HepG2 (cell line): Measurements from ENCODE around the gene SIK2. TPM values are rescaled to one million over a fixed set of nuclear protein-coding genes. Genes with fewer than 3 reads are reported as not detected.
A peak's percentile ranks its signal among the peaks of the same experiment; 100 is the strongest.

Experiments
- ARNT ChIP-seq: fragments of 450-650 bp; IDR thresholded peaks from 2 replicates; pipeline ENCODE4 v1.6.1; 2017
- CBFB ChIP-seq: sonication (generic); formaldehyde crosslinking; IDR thresholded peaks from 2 replicates; pipeline ENCODE4 v1.4.0; 2020; ENCODE audit warnings: missing genetic modification reagents
- CEBPG ChIP-seq: IDR thresholded peaks from 2 replicates; pipeline ENCODE4 v1.6.1; 2016
- DR1 ChIP-seq: sonication (generic); formaldehyde crosslinking; IDR thresholded peaks from 2 replicates; pipeline ENCODE4 v1.8.0; 2021; ENCODE audit warnings: mild to moderate bottlenecking, missing genetic modification reagents, inconsistent platforms
- EP300 ChIP-seq, 3 experiments: sonication (generic) in 1 of 3; formaldehyde crosslinking in 1 of 3; IDR thresholded peaks; 2 replicates each; pipeline versions ENCODE4 v1.5.1 to v1.6.1; 2011 to 2020; ENCODE audit warnings: low read depth in 2 of 3, low read length in 2 of 3, borderline replicate concordance in 1 of 3, improper control_type of control experiment in 1 of 3, mild to moderate bottlenecking in 1 of 3, missing genetic modification reagents in 1 of 3, moderate library complexity in 1 of 3
- FOSL2 ChIP-seq: sonication (generic); formaldehyde crosslinking; IDR thresholded peaks from 2 replicates; pipeline ENCODE4 v1.4.0; 2020; ENCODE audit warnings: missing genetic modification reagents
- GABPA ChIP-seq, 2 experiments: IDR thresholded peaks; 2 replicates each; pipeline ENCODE4 v1.6.1; 2011 to 2016; ENCODE audit warnings: low read depth in 2 of 2, low read length in 1 of 2, missing biosample characterization in 1 of 2, missing genetic modification characterization in 1 of 2
- GPN1 ChIP-seq: sonication (generic); formaldehyde crosslinking; IDR thresholded peaks from 2 replicates; pipeline ENCODE4 v1.5.1; 2020; ENCODE audit warnings: missing genetic modification reagents, borderline replicate concordance
- HDAC1 ChIP-seq: sonication (generic); formaldehyde crosslinking; IDR thresholded peaks from 2 replicates; pipeline ENCODE4 v1.5.1; 2020; ENCODE audit warnings: mild to moderate bottlenecking, missing genetic modification reagents
- HDAC2 ChIP-seq: sonication (generic); formaldehyde crosslinking; IDR thresholded peaks from 2 replicates; pipeline ENCODE4 v1.4.0; 2020; ENCODE audit warnings: missing genetic modification reagents
- HMG20B ChIP-seq: conservative IDR thresholded peaks from 2 replicates; pipeline ENCODE4 v1.6.1; 2016; ENCODE audit warnings: missing genetic modification reagents, missing compliant biosample characterization
- HMGXB4 ChIP-seq, 2 experiments: sonication (generic) in 1 of 2; formaldehyde crosslinking in 1 of 2; IDR thresholded peaks; 2 replicates each; pipeline versions ENCODE4 v1.4.0 to v1.6.1; 2018 to 2020; ENCODE audit warnings: missing genetic modification reagents in 2 of 2, borderline replicate concordance in 1 of 2, low read depth in 1 of 2, mild to moderate bottlenecking in 1 of 2, missing biosample characterization in 1 of 2
- NAIF1 ChIP-seq: sonication (generic); formaldehyde crosslinking; IDR thresholded peaks from 2 replicates; pipeline ENCODE4 v1.5.0; 2020; ENCODE audit warnings: mild to moderate bottlenecking, missing genetic modification reagents, borderline replicate concordance
- NCOR1 ChIP-seq: fragments of 200-600 bp; sonication (generic); IDR thresholded peaks from 2 replicates; pipeline ENCODE4 v1.7.0; 2017; ENCODE audit warnings: antibody characterized with exemption, low read length, borderline replicate concordance
- NFATC3 ChIP-seq: sonication (generic); formaldehyde crosslinking; IDR thresholded peaks from 2 replicates; pipeline ENCODE4 v1.5.1; 2020; ENCODE audit warnings: mild to moderate bottlenecking, missing genetic modification reagents
- PRPF4 ChIP-seq: fragments of 200-400 bp; formaldehyde crosslinking; IDR thresholded peaks from 2 replicates; pipeline ENCODE4 v1.6.1; 2016; ENCODE audit warnings: low read length, low read depth; ENCODE audit not compliant: poor library complexity, severe bottlenecking
- SMAD9 ChIP-seq: sonication (generic); formaldehyde crosslinking; IDR thresholded peaks from 2 replicates; pipeline ENCODE4 v1.5.1; 2020; ENCODE audit warnings: mild to moderate bottlenecking, missing genetic modification reagents
- SP4 ChIP-seq: sonication (generic); formaldehyde crosslinking; IDR thresholded peaks from 2 replicates; pipeline ENCODE4 v1.8.1; 2023; ENCODE audit warnings: mild to moderate bottlenecking, missing genetic modification reagents
- SRF ChIP-seq: IDR thresholded peaks from 2 replicates; pipeline ENCODE4 v1.6.1; 2011; ENCODE audit warnings: mild to moderate bottlenecking, low read depth, low read length, moderate library complexity
- ZBTB14 ChIP-seq: sonication (generic); formaldehyde crosslinking; IDR thresholded peaks from 2 replicates; pipeline ENCODE4 v1.4.0; 2020; ENCODE audit warnings: missing genetic modification reagents
- ZC3H4 ChIP-seq: sonication (generic); formaldehyde crosslinking; IDR thresholded peaks from 2 replicates; pipeline ENCODE4 v1.4.0; 2020; ENCODE audit warnings: missing genetic modification reagents, borderline replicate concordance
- ZFX ChIP-seq: sonication (generic); formaldehyde crosslinking; IDR thresholded peaks from 2 replicates; pipeline ENCODE4 v1.4.0; 2020; ENCODE audit warnings: mild to moderate bottlenecking, low read depth, missing genetic modification reagents, moderate library complexity
- ZKSCAN1 ChIP-seq: fragments of 150-350 bp; IDR thresholded peaks from 2 replicates; pipeline ENCODE4 v1.6.1; 2014; ENCODE audit warnings: low read length
- ZNF337 ChIP-seq: sonication (generic); formaldehyde crosslinking; IDR thresholded peaks from 2 replicates; pipeline ENCODE4 v1.5.1; 2020; ENCODE audit warnings: missing genetic modification reagents, low read depth, mild to moderate bottlenecking, borderline replicate concordance
- ZNF770 ChIP-seq: sonication (generic); formaldehyde crosslinking; IDR thresholded peaks from 2 replicates; pipeline ENCODE4 v1.5.0; 2020; ENCODE audit warnings: mild to moderate bottlenecking, missing genetic modification reagents
- polyA plus RNA-seq, 8 experiments: library from polyadenylated mRNA; depleted of rRNA in 3 of 8; stranded (reverse) in 7 of 8; unstranded in 1 of 8; fragments of >200 nt; fragmentation: Illumina TruSeq in 4 of 8; extraction: Trizol in 4 of 8; gene quantifications; 2 replicates each; pipeline versions ENCODE4 v1.2.1 to v1.2.3, GENCODE V29; 2011 to 2016; ENCODE audit warnings: low read depth in 4 of 8, missing spikeins in 1 of 8, mixed read lengths in 1 of 8; ENCODE audit not compliant: insufficient read depth in 1 of 8
- total RNA-seq, 5 experiments: library from RNA; depleted of rRNA; stranded (reverse); fragments of >200 nt; fragmentation: Illumina TruSeq; extraction: Trizol; gene quantifications; 2 replicates each; pipeline ENCODE4 v1.2.3, GENCODE V29; 2016; ENCODE audit warnings: low read depth in 1 of 5
- TF ChIP-seq, protein P1 (sequence below): sonication (generic); formaldehyde crosslinking; IDR thresholded peaks from 2 replicates; pipeline ENCODE4 v1.5.1; 2020; ENCODE audit warnings: missing genetic modification reagents, mild to moderate bottlenecking, borderline replicate concordance

SIK2 gene
- total and polyA plus RNA-seq, 2 of the 13 experiments (the other 11 are each of a cell fraction or from before 2014, with no cell fraction given): 8.1 to 15.4 TPM

DNA sequence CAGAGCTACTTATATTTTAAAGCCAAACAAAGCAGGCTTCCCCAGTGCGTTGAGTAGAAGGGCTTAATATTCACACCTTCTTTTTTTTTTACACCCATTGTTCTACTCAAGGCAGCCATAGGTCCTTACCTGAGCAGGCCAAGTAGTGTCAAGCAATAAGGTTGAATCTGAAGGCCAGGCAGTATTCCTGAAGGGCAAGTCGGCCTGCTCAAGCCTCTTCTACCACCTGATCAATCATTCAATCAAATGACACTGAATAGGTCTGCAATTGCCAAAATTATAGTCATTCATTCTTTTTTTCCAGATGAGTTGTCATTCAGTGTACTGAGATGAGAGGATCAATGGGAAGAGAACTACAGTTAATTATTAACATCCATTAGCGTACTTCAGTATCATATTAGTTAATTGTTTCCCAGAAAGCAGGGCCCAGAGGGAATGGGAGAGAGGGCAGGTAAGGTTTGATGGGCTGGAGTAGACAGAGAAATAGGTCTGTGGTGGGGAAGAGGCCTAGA is 175.9 kb downstream of the SIK2 start (continued):
- no peak for TF ChIP-seq HMGXB4 (CRISPR knock-in tag; IDR thresholded peaks at IDR 0.05; ENCODE audit: borderline replicate concordance in 1 of 2, low read depth in 1 of 2)
- no peak for TF ChIP-seq HMG20B
- no peak for TF ChIP-seq DR1 (CRISPR knock-in tag)
- TF ChIP-seq ARNT: no peak
- TF ChIP-seq CBFB (CRISPR knock-in tag): no peak
- TF ChIP-seq GPN1 (CRISPR knock-in tag): no peak
- TF ChIP-seq GABPA (IDR thresholded peaks at IDR 0.05; ENCODE audit: low read depth, low read length): no peak
- no peak for TF ChIP-seq GABPA (CRISPR knock-in tag; IDR thresholded peaks at IDR 0.05; ENCODE audit: low read depth)
- no peak for TF ChIP-seq NAIF1 (CRISPR knock-in tag)
- peak; percentile 75 for TF ChIP-seq ZKSCAN1
- TF ChIP-seq HDAC1: 0 out of 2 replicates have a peak, but pooled peaks have one; percentile 29
- 0 out of 4 replicates have a peak, but pooled peaks of 1 of the 2 experiments have one; percentile 11 for TF ChIP-seq EP300 (IDR thresholded peaks at IDR 0.05; ENCODE audit: low read depth in 2 of 2, low read length in 2 of 2)
- TF ChIP-seq EP300 (CRISPR knock-in tag; IDR thresholded peaks at IDR 0.05; ENCODE audit: borderline replicate concordance): no peak
- TF ChIP-seq ZFX: peak; percentile 73
- TF ChIP-seq ZC3H4 (CRISPR knock-in tag): no peak
- TF ChIP-seq PRPF4: no peak
- TF ChIP-seq, protein P1, sequence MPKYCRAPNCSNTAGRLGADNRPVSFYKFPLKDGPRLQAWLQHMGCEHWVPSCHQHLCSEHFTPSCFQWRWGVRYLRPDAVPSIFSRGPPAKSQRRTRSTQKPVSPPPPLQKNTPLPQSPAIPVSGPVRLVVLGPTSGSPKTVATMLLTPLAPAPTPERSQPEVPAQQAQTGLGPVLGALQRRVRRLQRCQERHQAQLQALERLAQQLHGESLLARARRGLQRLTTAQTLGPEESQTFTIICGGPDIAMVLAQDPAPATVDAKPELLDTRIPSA: no peak
- TF ChIP-seq SRF: no peak
- TF ChIP-seq ZBTB14 (CRISPR knock-in tag): no peak
- no peak for TF ChIP-seq NFATC3
- TF ChIP-seq ZNF337 (CRISPR knock-in tag): no peak
- no peak; the same call in 1 of the 2 replicates for TF ChIP-seq HDAC2 (CRISPR knock-in tag)
- no peak for TF ChIP-seq FOSL2 (CRISPR knock-in tag)
- TF ChIP-seq ZNF770 (CRISPR knock-in tag): no peak; the same call in 1 of the 2 replicates
- 0 out of 2 replicates have a peak, but pooled peaks have one; percentile 29 for TF ChIP-seq CEBPG (CRISPR knock-in tag)
- no peak for TF ChIP-seq SP4 (CRISPR knock-in tag)
- peak; percentile 66; the same call in 1 of the 2 replicates for TF ChIP-seq NCOR1
- no peak for TF ChIP-seq SMAD9 (CRISPR knock-in tag)
